ENCODE data around the gene MICALL1.

DNA sequence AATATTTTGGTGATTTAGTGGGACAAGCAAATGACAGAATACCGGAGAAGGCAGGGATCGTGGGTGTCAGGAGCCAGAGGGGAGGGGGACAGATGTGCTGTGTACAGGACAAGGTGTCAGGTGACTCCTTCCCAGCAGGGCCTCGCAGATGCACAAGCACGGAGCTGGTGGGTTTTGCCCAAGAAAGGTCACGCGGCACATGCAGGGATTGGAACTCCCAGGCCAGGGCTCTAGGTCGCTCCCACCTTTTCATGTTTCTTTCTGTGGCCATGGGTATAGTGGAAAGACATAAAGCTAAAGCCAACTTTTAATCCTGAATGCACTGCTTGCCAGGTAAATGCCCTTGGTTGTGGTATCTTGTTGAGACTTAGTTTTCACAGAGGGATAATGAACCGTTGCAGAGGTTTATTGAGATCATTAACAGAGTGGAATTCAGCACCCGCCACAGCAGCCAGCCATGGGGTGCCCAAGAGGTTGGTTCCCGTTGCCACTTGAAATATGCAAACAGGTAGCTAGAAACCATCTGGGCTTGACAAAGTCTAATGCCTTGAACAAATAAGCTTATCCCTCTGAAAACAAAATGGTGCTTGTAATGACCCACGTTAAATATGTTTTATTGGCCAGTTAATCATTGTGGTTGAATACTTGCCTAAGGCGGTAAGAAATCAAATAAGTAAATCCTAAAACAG is 37.2 kb downstream of the MICALL1 start:
- TF ChIP-seq CTCF (IDR thresholded peaks at IDR 0.05; ENCODE audit: low read depth, low read length, poor library complexity, severe bottlenecking) (no peak), EZH2phosphoT487 (IDR thresholded peaks at IDR 0.05; ENCODE audit: borderline replicate concordance, low read length) (no peak)
